HepG2 (cell line): ENCODE results near the gene MIA2. TPM values are rescaled to one million over a fixed set of nuclear protein-coding genes. Genes with fewer than 3 reads are reported as not detected.

Source experiments
- HOXA9 ChIP-seq: sonication (generic); formaldehyde crosslinking; IDR thresholded peaks from 2 replicates; pipeline ENCODE4 v1.8.1; 2022; ENCODE audit warnings: missing genetic modification reagents, mild to moderate bottlenecking, moderate library complexity, borderline replicate concordance
- PPARG ChIP-seq: conservative IDR thresholded peaks from 2 replicates; pipeline ENCODE4 v1.6.1; 2016; ENCODE audit warnings: missing biosample characterization, missing genetic modification reagents
- SOX13 ChIP-seq, 3 experiments: fragments of 450-650 bp in 1 of 3; sonication (generic) in 1 of 3; formaldehyde crosslinking in 1 of 3; IDR thresholded peaks in 2 of 3; conservative IDR thresholded peaks in 1 of 3; 2 replicates each; pipeline versions ENCODE4 v1.5.0 to v1.6.1; 2016 to 2020; ENCODE audit warnings: antibody characterized with exemption in 1 of 3, mild to moderate bottlenecking in 1 of 3, missing compliant biosample characterization in 1 of 3, missing genetic modification reagents in 1 of 3, moderate library complexity in 1 of 3
- polyA plus RNA-seq, 8 experiments: library from polyadenylated mRNA; depleted of rRNA in 3 of 8; stranded (reverse) in 7 of 8; unstranded in 1 of 8; fragments of >200 nt; fragmentation: Illumina TruSeq in 4 of 8; extraction: Trizol in 4 of 8; gene quantifications; 2 replicates each; pipeline versions ENCODE4 v1.2.1 to v1.2.3, GENCODE V29; 2011 to 2016; ENCODE audit warnings: low read depth in 4 of 8, missing spikeins in 1 of 8, mixed read lengths in 1 of 8; ENCODE audit not compliant: insufficient read depth in 1 of 8
- total RNA-seq, 5 experiments: library from RNA; depleted of rRNA; stranded (reverse); fragments of >200 nt; fragmentation: Illumina TruSeq; extraction: Trizol; gene quantifications; 2 replicates each; pipeline ENCODE4 v1.2.3, GENCODE V29; 2016; ENCODE audit warnings: low read depth in 1 of 5
- TF ChIP-seq, protein P1 (sequence below): sonication (generic); formaldehyde crosslinking; IDR thresholded peaks from 2 replicates; pipeline ENCODE4 v1.4.0; 2020; ENCODE audit warnings: mild to moderate bottlenecking, missing genetic modification reagents

MIA2 gene
- total and polyA plus RNA-seq, 2 of the 13 experiments (the other 11 are each of a cell fraction or from before 2014, with no cell fraction given): 134 to 158 TPM

DNA sequence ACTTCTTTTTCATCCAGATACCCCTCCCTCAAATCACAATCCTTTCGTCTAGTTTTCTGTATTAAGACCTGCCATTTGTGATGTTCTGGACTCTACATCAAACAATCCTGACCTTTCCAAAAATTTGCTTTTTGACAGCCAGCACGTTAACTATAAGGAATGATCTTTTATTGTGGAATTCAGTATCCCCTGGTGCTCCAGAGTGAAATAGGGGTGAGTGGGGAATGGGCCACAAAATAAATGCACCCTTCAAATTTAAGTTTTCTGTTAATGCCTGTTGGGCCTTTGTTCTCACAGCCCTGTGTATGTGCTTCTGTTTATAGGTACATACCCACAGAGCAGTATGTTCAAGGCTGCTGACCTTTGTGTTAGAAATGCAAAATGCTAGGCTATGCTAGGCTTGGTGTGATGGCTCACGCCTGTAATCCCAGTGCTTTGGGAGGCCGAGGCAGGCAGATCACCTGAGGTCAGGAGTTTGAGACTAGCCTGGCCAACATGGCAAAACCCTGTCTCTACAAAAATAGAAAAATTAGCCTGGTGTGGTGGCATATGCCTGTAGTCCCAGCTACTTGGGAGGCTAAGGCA is 46.7 kb upstream of the MIA2 start (continued):
- TF ChIP-seq, protein P1, sequence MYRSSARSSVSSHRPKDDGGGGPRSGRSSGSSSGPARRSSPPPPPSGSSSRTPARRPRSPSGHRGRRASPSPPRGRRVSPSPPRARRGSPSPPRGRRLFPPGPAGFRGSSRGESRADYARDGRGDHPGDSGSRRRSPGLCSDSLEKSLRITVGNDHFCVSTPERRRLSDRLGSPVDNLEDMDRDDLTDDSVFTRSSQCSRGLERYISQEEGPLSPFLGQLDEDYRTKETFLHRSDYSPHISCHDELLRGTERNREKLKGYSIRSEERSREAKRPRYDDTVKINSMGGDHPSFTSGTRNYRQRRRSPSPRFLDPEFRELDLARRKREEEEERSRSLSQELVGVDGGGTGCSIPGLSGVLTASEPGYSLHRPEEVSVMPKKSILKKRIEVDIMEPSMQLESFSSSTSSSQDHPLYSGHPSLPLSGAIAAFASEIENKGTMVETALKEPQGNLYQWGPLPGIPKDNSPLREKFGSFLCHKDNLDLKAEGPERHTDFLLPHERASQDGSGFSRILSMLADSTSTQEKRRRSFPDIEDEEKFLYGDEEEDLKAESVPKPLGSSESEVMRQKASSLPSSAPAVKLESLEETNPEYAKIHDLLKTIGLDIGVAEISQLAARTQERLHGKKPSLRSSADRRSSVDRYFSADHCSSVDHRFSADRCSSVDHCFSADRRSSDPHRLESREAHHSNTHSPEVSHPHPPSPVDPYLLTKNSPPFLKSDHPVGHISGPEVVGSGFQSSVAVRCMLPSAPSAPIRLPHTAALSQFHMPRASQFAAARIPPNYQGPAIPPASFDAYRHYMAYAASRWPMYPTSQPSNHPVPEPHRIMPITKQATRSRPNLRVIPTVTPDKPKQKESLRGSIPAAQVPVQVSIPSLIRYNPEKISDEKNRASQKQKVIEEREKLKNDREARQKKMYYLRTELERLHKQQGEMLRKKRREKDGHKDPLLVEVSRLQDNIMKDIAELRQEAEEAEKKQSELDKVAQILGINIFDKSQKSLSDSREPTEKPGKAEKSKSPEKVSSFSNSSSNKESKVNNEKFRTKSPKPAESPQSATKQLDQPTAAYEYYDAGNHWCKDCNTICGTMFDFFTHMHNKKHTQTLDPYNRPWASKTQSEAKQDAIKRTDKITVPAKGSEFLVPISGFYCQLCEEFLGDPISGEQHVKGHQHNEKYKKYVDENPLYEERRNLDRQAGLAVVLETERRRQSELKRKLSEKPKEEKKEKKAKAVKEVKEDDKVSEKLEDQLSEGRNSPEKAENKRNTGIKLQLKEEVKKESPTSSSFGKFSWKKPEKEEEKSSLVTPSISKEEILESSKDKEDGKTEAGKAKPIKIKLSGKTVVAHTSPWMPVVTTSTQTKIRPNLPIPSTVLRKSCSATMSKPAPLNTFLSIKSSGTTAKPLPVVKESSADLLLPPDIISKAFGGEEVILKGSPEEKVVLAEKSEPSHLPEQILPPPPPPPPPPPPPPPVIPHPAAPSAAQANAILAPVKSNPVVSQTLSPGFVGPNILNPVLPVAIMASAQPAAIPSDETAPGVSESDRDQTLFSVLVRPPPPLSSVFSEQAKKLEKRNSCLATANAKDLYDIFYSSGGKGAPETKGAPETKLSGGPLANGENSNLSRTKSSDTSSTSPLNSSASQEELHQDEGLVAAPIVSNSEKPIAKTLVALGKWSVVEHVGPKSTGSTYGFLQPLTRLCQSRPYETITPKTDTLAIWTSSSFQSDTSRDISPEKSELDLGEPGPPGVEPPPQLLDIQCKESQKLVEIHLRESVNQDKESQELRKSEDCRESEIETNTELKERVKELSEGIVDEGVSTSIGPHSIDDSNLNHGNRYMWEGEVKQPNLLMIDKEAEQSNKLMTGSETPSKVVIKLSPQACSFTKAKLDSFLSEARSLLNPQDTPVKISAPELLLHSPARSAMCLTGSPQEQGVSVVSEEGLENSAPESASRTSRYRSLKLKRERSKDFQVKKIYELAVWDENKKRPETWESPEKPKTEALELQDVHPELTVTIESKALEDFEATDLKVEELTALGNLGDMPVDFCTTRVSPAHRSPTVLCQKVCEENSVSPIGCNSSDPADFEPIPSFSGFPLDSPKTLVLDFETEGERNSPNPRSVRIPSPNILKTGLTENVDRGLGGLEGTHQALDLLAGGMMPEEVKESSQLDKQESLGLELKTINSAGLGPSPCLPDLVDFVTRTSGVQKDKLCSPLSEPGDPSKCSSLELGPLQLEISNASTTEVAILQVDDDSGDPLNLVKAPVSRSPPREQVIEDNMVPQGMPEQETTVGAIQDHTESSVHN (CRISPR knock-in tag): 0 out of 2 replicates have a peak, but pooled peaks have one; percentile 52
- TF ChIP-seq PPARG (CRISPR knock-in tag) (peak; percentile 70; the same call in 1 of the 2 replicates), HOXA9 (no peak), SOX13 (IDR thresholded peaks at IDR 0.05) (no peak), SOX13 (CRISPR knock-in tag; conservative IDR thresholded peaks at IDR 0.05 in 1 of 2, IDR thresholded peaks at IDR 0.05 in 1 of 2) (peak in 1 of 2 experiments; percentile 27; a peak in 1 of 4 replicates)
